ENCODE measurements around the gene FAM43A. TPM values are rescaled to one million over a fixed set of nuclear protein-coding genes. Genes with fewer than 3 reads are reported as not detected.

FAM43A gene
- total RNA-seq, 1 experiment from 2014 or later, result 1.8 TPM

Other genes with a start within 250 kb of the FAM43A start
- gene ATP13A3, start 198.9 kb upstream of the FAM43A start, total RNA-seq (2014; rRNA removed), result 169 and 175 TPM in 2 replicates
- gene TMEM44, start 52.5 kb upstream of the FAM43A start, total RNA-seq (2014; rRNA removed), result 32.8 and 35.6 TPM in 2 replicates
- 39.4 and 41.6 TPM in 2 replicates for gene LSG1, start 13.7 kb upstream of the FAM43A start, total RNA-seq (2014; rRNA removed)

Measured in LHCN-M2 (cell line).